ENCODE measurements around the gene PLEKHG5. TPM values are rescaled to one million over a fixed set of nuclear protein-coding genes. Genes with fewer than 3 reads are reported as not detected.

The PLEKHG5 gene
- total RNA-seq, 1 donor from 2014 or later: 109 TPM

DNA sequence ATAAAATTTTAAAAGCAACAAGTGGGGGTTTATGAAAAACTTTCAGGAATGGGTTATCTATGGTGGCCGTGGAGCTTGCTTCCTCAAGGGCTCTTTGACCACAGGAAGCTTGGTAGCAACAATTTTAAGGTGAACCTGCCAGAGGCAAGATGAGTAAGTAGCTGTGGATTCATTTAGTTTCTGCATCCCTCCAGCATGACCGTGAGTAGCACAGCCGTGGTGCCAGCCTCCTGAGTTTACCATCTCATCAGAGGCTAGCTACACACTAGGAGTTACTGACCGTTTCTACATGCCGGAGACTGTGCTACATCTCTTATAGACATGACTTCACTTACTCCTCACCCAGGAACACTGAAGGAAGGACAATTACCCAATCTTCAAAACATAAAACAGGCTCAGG lies 30.1 kb upstream of the PLEKHG5 start:
- Mint-ChIP-seq H3K36me3 (ENCODE audit: low read depth, unreplicated experiment) (peaks cover 8% of the 10 kb centered on the region), H3K27ac (ENCODE audit: unreplicated experiment) (no peak overlapping the region)
- DNase-seq (ENCODE audit: low spot score): no peak

DNA sequence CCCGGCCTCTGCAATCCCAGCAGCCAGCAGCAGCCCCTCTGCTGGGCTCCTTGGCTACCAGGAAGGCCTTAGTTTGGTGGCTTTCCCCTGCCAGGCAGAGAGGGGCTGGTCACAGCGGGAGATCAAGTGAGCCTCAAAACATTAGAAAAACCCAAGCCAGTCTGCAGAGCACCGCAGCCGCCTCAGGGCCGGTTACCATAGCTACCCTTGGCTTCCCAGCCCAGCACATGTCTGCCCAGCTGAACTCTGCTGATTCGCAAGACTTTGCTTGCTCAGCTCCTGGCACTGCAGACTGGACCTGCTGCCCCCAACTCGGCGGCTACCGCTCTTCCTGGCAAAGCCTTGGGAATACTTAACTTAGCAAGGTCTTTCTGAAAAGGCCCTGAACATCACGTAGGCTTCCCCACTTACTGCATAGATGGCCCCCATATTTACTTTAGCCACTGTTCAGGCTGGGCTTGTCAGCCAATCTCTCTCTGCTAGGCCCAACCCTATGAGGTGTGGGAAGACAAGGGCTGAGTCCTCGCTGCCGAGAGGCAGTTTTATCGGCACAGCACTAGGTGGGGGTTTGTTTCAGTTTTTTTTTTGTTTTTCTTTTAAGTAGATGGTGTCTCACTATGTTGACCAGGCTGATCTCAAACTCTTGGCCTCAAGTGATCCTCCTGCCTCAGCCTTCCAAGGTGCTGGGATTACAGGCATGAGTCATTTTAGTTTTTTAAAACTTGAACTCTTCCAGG lies 28.6 kb upstream of the PLEKHG5 start:
- Mint-ChIP-seq H3K4me1 (ENCODE audit: unreplicated experiment) (no peaks in the 10 kb centered on the region), H3K36me3 (ENCODE audit: low read depth, unreplicated experiment) (no peaks in the 10 kb centered on the region), H3K27ac (ENCODE audit: unreplicated experiment) (no peak overlapping the region), H3K9me3 (ENCODE audit: unreplicated experiment) (no peaks in the 10 kb centered on the region), H3K4me3 (ENCODE audit: unreplicated experiment) (no peak overlapping the region), H3K27me3 (ENCODE audit: unreplicated experiment) (peaks cover 4% of the 10 kb centered on the region)
- TF ChIP-seq, protein P1, sequence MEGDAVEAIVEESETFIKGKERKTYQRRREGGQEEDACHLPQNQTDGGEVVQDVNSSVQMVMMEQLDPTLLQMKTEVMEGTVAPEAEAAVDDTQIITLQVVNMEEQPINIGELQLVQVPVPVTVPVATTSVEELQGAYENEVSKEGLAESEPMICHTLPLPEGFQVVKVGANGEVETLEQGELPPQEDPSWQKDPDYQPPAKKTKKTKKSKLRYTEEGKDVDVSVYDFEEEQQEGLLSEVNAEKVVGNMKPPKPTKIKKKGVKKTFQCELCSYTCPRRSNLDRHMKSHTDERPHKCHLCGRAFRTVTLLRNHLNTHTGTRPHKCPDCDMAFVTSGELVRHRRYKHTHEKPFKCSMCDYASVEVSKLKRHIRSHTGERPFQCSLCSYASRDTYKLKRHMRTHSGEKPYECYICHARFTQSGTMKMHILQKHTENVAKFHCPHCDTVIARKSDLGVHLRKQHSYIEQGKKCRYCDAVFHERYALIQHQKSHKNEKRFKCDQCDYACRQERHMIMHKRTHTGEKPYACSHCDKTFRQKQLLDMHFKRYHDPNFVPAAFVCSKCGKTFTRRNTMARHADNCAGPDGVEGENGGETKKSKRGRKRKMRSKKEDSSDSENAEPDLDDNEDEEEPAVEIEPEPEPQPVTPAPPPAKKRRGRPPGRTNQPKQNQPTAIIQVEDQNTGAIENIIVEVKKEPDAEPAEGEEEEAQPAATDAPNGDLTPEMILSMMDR (IDR thresholded peaks at IDR 0.05; ENCODE audit: unreplicated experiment): no peak
- no peak for DNase-seq (ENCODE audit: low spot score)

More for the DNA sequence above, 30.1 kb upstream of the PLEKHG5 start:
- Mint-ChIP-seq H3K27me3 (ENCODE audit: unreplicated experiment) (peaks cover 4% of the 10 kb centered on the region), H3K4me1 (ENCODE audit: unreplicated experiment) (no peaks in the 10 kb centered on the region), H3K9me3 (ENCODE audit: unreplicated experiment) (no peaks in the 10 kb centered on the region), H3K4me3 (ENCODE audit: unreplicated experiment) (no peak overlapping the region)
- TF ChIP-seq, protein P1 (IDR thresholded peaks at IDR 0.05; ENCODE audit: unreplicated experiment): no peak

DNA sequence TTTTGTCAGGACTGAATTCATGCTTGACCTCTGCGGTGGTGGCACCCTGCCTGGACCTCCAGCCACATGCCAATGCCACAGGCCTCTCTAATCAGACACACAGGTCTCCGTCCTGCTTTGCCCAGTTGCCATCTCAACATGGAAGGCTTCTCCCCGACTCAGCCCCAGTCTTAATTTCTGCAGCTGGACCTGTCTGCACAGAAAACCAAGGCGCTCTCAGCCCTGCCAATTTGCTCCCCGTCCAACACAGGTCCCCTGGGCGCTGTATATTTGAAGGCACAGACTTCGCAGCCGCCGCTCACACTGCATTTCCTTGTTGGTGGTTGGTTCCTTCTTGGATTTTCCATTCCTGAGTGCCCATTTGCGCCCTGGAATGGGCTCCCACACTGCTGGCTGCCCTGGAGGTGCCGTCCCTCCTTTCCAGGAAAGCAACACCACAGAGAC lies 28.0 kb upstream of the PLEKHG5 start:
- Mint-ChIP-seq H3K4me3 (ENCODE audit: unreplicated experiment) (no peak overlapping the region), H3K27me3 (ENCODE audit: unreplicated experiment) (peaks cover 4% of the 10 kb centered on the region), H3K9me3 (ENCODE audit: unreplicated experiment) (no peaks in the 10 kb centered on the region), H3K36me3 (ENCODE audit: low read depth, unreplicated experiment) (no peaks in the 10 kb centered on the region), H3K4me1 (ENCODE audit: unreplicated experiment) (no peaks in the 10 kb centered on the region), H3K27ac (ENCODE audit: unreplicated experiment) (no peak overlapping the region)
- no peak for DNase-seq (ENCODE audit: low spot score)
- TF ChIP-seq, protein P1 (IDR thresholded peaks at IDR 0.05; ENCODE audit: unreplicated experiment): no peak

DNA sequence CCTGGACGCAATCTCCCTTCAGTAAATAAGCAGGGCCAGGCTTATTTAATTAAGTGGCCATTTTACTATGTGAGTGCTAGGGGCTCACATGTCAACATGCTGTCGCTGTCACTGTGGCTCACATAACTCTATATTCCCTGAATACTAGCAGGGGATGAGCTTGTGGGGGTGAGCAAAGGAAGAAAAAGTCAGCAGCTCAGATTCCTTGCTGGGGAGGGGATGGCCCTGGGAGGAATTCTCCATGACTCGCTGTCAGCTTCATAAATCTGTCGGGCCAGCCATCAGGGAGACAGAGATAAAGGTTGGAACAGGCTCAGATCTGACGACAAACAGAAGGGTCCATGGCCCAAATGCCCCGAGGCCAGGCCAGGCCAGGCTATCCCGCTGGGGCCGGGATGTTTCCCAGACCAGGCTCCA lies 26.0 kb upstream of the PLEKHG5 start:
- peaks cover 2% of the 10 kb centered on the region for H3K27me3 Mint-ChIP-seq (ENCODE audit: unreplicated experiment)
- no peaks in the 10 kb centered on the region for H3K36me3 Mint-ChIP-seq (ENCODE audit: low read depth, unreplicated experiment)
- no peaks in the 10 kb centered on the region for H3K4me1 Mint-ChIP-seq (ENCODE audit: unreplicated experiment)
- no peak for DNase-seq (ENCODE audit: low spot score)
- no peak overlapping the region for H3K4me3 Mint-ChIP-seq (ENCODE audit: unreplicated experiment)
- no peak overlapping the region for H3K27ac Mint-ChIP-seq (ENCODE audit: unreplicated experiment)
- TF ChIP-seq, protein P1 (IDR thresholded peaks at IDR 0.05; ENCODE audit: unreplicated experiment): no peak
- no peaks in the 10 kb centered on the region for H3K9me3 Mint-ChIP-seq (ENCODE audit: unreplicated experiment)

DNA sequence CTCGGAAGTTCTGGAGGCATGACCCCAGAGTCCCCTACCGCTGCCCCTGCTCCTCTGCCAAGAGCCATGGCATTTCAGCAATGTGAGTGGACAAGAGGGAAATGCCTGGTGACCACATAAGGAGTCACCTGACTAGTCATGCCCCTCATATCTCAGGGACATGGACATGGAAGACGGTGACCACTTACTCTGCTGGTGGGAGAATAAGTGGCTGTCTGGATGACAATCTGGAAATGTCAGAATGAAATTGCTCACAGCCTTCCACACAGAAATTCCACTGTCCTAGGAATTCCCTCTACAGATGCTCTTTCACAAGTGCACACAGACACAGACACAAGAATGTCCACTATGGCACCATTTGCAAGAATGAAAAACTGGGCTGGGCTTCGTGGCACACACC lies 24.3 kb upstream of the PLEKHG5 start:
- Mint-ChIP-seq H3K9me3 (ENCODE audit: unreplicated experiment) (no peaks in the 10 kb centered on the region), H3K36me3 (ENCODE audit: low read depth, unreplicated experiment) (no peaks in the 10 kb centered on the region), H3K27ac (ENCODE audit: unreplicated experiment) (no peak overlapping the region), H3K27me3 (ENCODE audit: unreplicated experiment) (peaks cover 5% of the 10 kb centered on the region), H3K4me3 (ENCODE audit: unreplicated experiment) (no peak overlapping the region), H3K4me1 (ENCODE audit: unreplicated experiment) (no peaks in the 10 kb centered on the region)
- DNase-seq (ENCODE audit: low spot score): no peak
- TF ChIP-seq, protein P1 (IDR thresholded peaks at IDR 0.05; ENCODE audit: unreplicated experiment): no peak
